K562 (cell line): Measurements from ENCODE around the gene TMEM38B. TPM values are rescaled to one million over a fixed set of nuclear protein-coding genes. Genes with fewer than 3 reads are reported as not detected.

Experiments used
- C11orf30 ChIP-seq: fragments of 450-650 bp; IDR thresholded peaks from 2 replicates; pipeline ENCODE4 v1.6.1; 2016; ENCODE audit warnings: low read depth, mild to moderate bottlenecking
- CREB1 ChIP-seq, 2 experiments: sonication (generic) in 1 of 2; formaldehyde crosslinking in 1 of 2; IDR thresholded peaks; 2 replicates each; pipeline versions ENCODE4 v1.6.1 to v1.8.0; 2012 to 2022; ENCODE audit warnings: inconsistent platforms in 1 of 2, mild to moderate bottlenecking in 1 of 2, missing genetic modification reagents in 1 of 2, moderate library complexity in 1 of 2
- ELF4 ChIP-seq: fragments of 450-650 bp; formaldehyde crosslinking; IDR thresholded peaks from 2 replicates; pipeline ENCODE4 v1.4.0; 2022; ENCODE audit warnings: missing genetic modification characterization
- MTA1 ChIP-seq: fragments of 450-650 bp; IDR thresholded peaks from 2 replicates; pipeline ENCODE4 v1.6.1; 2017; ENCODE audit warnings: borderline replicate concordance
- MYBL2 ChIP-seq, 2 experiments: fragments of 450-650 bp in 1 of 2; sonication (generic) in 1 of 2; formaldehyde crosslinking in 1 of 2; IDR thresholded peaks; 2 replicates each; pipeline versions ENCODE4 v1.6.1 to v1.8.1; 2017 to 2022; ENCODE audit warnings: borderline replicate concordance in 1 of 2, inconsistent platforms in 1 of 2, low read depth in 1 of 2, mild to moderate bottlenecking in 1 of 2, missing genetic modification reagents in 1 of 2, moderate library complexity in 1 of 2
- PHF8 ChIP-seq: fragments of 200-600 bp; sonication (generic); IDR thresholded peaks from 2 replicates; pipeline ENCODE4 v1.6.1; 2012; ENCODE audit warnings: mixed run types, mild to moderate bottlenecking, inconsistent platforms, low read length, moderate library complexity, borderline replicate concordance
- PML ChIP-seq: IDR thresholded peaks from 2 replicates; pipeline ENCODE4 v1.6.1; 2012; ENCODE audit warnings: low read length, inconsistent platforms
- STAT5A ChIP-seq: IDR thresholded peaks from 2 replicates; pipeline ENCODE4 v1.6.1; 2012; ENCODE audit warnings: low read length, inconsistent platforms, borderline replicate concordance
- ZNF24 ChIP-seq: fragments of 450-650 bp; IDR thresholded peaks from 2 replicates; pipeline ENCODE4 v1.6.1; 2016
- polyA plus RNA-seq, 8 experiments: library from polyadenylated mRNA; depleted of rRNA in 4 of 8; stranded (reverse) in 5 of 8; unstranded in 3 of 8; fragments of >200 nt; fragmentation: Nextera tagmentation in 2 of 8; fragmentation: Illumina TruSeq in 1 of 8; extraction: Ambion mirVana in 2 of 8; extraction: Trizol in 1 of 8; gene quantifications; 2 replicates each; pipeline versions ENCODE4 v1.2.1 to v1.2.3, GENCODE V29; 2011 to 2014; ENCODE audit warnings: inconsistent platforms in 1 of 8, missing spikeins in 1 of 8
- total RNA-seq, 7 experiments: library from RNA; depleted of rRNA in 6 of 7; stranded (reverse); fragments of >200 nt in 6 of 7; fragmentation: Illumina TruSeq in 2 of 7; extraction: Trizol in 2 of 7; gene quantifications; 2 replicates each; pipeline versions ENCODE4 v1.2.1 to v1.2.3, GENCODE V29; 2011 to 2021; ENCODE audit warnings: low replicate concordance in 1 of 7
- TF ChIP-seq, protein P1 (sequence below): fragments of 450-650 bp; IDR thresholded peaks from 2 replicates; pipeline ENCODE4 v1.6.1; 2016
- TF ChIP-seq, protein P2 (sequence below): sonication (generic); formaldehyde crosslinking; IDR thresholded peaks from 2 replicates; pipeline ENCODE4 v1.8.0; 2022; ENCODE audit warnings: mild to moderate bottlenecking, missing genetic modification reagents

Gene TMEM38B
- total and polyA plus RNA-seq, 9 of the 15 experiments (the other 6 are each of a cell fraction or from before 2014, with no cell fraction given): 26.0 to 57.5 (median 38.5) TPM

DNA sequence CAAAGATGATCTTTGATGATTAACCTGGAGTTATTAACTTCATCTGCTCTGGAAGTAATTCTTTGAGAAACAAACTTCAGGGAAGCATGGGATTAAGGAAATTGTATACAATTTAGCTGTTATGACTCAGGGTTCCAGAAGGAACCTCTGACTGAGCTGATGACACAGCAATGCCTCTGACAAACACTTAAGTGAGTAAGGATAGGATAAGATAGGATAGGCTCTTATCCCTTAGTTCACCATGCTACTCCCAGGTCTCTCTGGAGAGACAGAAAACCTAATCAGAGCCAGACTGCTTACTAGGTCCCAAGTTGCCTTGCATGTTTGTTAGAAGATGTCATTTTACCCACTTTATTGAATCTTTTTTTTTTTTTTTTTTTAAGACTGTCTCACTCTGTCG lies 12.6 kb upstream of the TMEM38B start (continued):
- TF ChIP-seq, protein P1, sequence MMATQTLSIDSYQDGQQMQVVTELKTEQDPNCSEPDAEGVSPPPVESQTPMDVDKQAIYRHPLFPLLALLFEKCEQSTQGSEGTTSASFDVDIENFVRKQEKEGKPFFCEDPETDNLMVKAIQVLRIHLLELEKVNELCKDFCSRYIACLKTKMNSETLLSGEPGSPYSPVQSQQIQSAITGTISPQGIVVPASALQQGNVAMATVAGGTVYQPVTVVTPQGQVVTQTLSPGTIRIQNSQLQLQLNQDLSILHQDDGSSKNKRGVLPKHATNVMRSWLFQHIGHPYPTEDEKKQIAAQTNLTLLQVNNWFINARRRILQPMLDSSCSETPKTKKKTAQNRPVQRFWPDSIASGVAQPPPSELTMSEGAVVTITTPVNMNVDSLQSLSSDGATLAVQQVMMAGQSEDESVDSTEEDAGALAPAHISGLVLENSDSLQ: 0 out of 2 replicates have a peak, but pooled peaks have one; percentile 12
- no peak; the same call in 1 of the 2 replicates for TF ChIP-seq MYBL2 (IDR thresholded peaks at IDR 0.05; ENCODE audit: low read depth)
- TF ChIP-seq MYBL2 (CRISPR knock-in tag; IDR thresholded peaks at IDR 0.05; ENCODE audit: borderline replicate concordance): no peak
- peak; percentile 90 for TF ChIP-seq C11orf30
- TF ChIP-seq CREB1 (IDR thresholded peaks at IDR 0.05): 0 out of 2 replicates have a peak, but pooled peaks have one; percentile 21
- no peak for TF ChIP-seq CREB1 (CRISPR knock-in tag; IDR thresholded peaks at IDR 0.05)
- no peak for TF ChIP-seq ZNF24
- no peak for TF ChIP-seq PHF8
- TF ChIP-seq, protein P2, sequence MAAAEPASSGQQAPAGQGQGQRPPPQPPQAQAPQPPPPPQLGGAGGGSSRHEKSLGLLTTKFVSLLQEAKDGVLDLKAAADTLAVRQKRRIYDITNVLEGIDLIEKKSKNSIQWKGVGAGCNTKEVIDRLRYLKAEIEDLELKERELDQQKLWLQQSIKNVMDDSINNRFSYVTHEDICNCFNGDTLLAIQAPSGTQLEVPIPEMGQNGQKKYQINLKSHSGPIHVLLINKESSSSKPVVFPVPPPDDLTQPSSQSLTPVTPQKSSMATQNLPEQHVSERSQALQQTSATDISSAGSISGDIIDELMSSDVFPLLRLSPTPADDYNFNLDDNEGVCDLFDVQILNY: no peak
- TF ChIP-seq ELF4 (CRISPR knock-in tag): no peak
- 0 out of 2 replicates have a peak, but pooled peaks have one; percentile 31 for TF ChIP-seq PML
- TF ChIP-seq STAT5A: peak; percentile 68
- 0 out of 2 replicates have a peak, but pooled peaks have one; percentile 21 for TF ChIP-seq MTA1
